Endothelial cell of umbilical vein (primary cell): ENCODE results near the gene AKAP6. TPM values are rescaled to one million over a fixed set of nuclear protein-coding genes. Genes with fewer than 3 reads are reported as not detected.

Source experiments
- BruUV-seq: library from RNA; stranded (reverse); fragments of 400-500 nt; replicated peaks from 2 replicates; lab custom pipeline; 2021; lab: Mats Ljungman, UMichigan
- CTCF ChIA-PET: fragments of 300-600, 350-600 bp; sonication (Branson Sonifier 250); formaldehyde crosslinking; loops from one replicate; lab custom pipeline; 2021; ENCODE audit warnings: antibody characterized with exemption, inconsistent platforms; lab: Charles Lee
- POLR2A ChIA-PET: fragments of 300-600, 350-600 bp; sonication (Branson Sonifier 250); formaldehyde crosslinking; loops from one replicate; lab custom pipeline; 2021; ENCODE audit warnings: antibody characterized with exemption, inconsistent platforms; lab: Charles Lee
- DNase-seq: peaks from one replicate; pipeline ENCODE4 v3.0.0-alpha.2; 2011; ENCODE audit warnings: low read depth, low spot score
- FAIRE-seq: peaks from 2 replicates; lab custom pipeline; 2011; peaks lifted over from hg19 to GRCh38; lab: Jason Lieb, UNC
- H2AFZ ChIP-seq: 2 replicates; pipeline ENCODE4 v1.6.0; 2012; ENCODE audit warnings: low read depth, low read length, control low read depth, inconsistent platforms
- H3K27ac ChIP-seq: 2 replicates; pipeline ENCODE4 v1.5.1; 2011; ENCODE audit warnings: low read depth, mild to moderate bottlenecking, control low read depth, low read length, moderate library complexity; ENCODE audit not compliant: insufficient read depth
- H3K27me3 ChIP-seq, 2 experiments: 2 replicates each; pipeline versions ENCODE4 v1.6.0 to v1.6.1; 2011; ENCODE audit warnings: low read length in 2 of 2, mixed read lengths in 1 of 2; ENCODE audit not compliant: control insufficient read depth in 2 of 2, insufficient read depth in 2 of 2
- H3K36me3 ChIP-seq, 2 experiments: 2 replicates in 1 of 2; 3 replicates in 1 of 2; pipeline ENCODE4 v1.5.1; 2011; ENCODE audit warnings: low read length in 2 of 2, mild to moderate bottlenecking in 1 of 2, moderate library complexity in 1 of 2; ENCODE audit not compliant: control insufficient read depth in 2 of 2, insufficient read depth in 2 of 2; ENCODE audit errors: extremely low read depth in 1 of 2
- H3K4me1 ChIP-seq: 3 replicates; pipeline ENCODE4 v1.5.1; 2011; ENCODE audit warnings: mild to moderate bottlenecking, low read length; ENCODE audit not compliant: control insufficient read depth, insufficient read depth; ENCODE audit errors: extremely low read depth
- H3K4me2 ChIP-seq: 2 replicates; pipeline ENCODE4 v1.6.1; 2011; ENCODE audit warnings: low read length, control low read depth, mixed read lengths; ENCODE audit not compliant: insufficient read depth
- H3K4me3 ChIP-seq, 3 experiments: fragments of 200-600 bp in 1 of 3; sonication (generic), shearing (Covaris generic) in 1 of 3; replicated peaks in 1 of 3; 2 replicates each; pipeline ENCODE4 v1.5.1; 2011 to 2016; ENCODE audit warnings: control low read depth in 3 of 3, low read length in 3 of 3, mild to moderate bottlenecking in 2 of 3, inconsistent platforms in 1 of 3, low read depth in 1 of 3, moderate library complexity in 1 of 3; ENCODE audit not compliant: insufficient read depth in 1 of 3
- H3K79me2 ChIP-seq: 2 replicates; pipeline ENCODE4 v1.6.0; 2012; ENCODE audit warnings: low read length, inconsistent platforms; ENCODE audit not compliant: control insufficient read depth, insufficient read depth
- H3K9ac ChIP-seq: replicated peaks from 2 replicates; pipeline ENCODE3; 2011; ENCODE audit warnings: low read length, control low read depth; ENCODE audit not compliant: insufficient read depth; ENCODE audit errors: extremely low read depth
- H3K9me1 ChIP-seq: replicated peaks from 3 replicates; pipeline ENCODE4 v1.6.0; 2011; ENCODE audit warnings: mild to moderate bottlenecking, low read length; ENCODE audit not compliant: control insufficient read depth, insufficient read depth; ENCODE audit errors: extremely low read depth
- H3K9me3 ChIP-seq: replicated peaks from 2 replicates; pipeline ENCODE4 v1.5.1; 2012; ENCODE audit warnings: low read length, inconsistent platforms; ENCODE audit not compliant: control insufficient read depth, insufficient read depth
- H4K20me1 ChIP-seq: replicated peaks from 2 replicates; pipeline ENCODE3; 2011; ENCODE audit warnings: mild to moderate bottlenecking, low read length; ENCODE audit not compliant: control insufficient read depth, insufficient read depth; ENCODE audit errors: extremely low read depth
- EZH2 ChIP-seq: IDR thresholded peaks from 2 replicates; pipeline ENCODE4 v1.6.1; 2012; ENCODE audit warnings: borderline replicate concordance, low read depth, mild to moderate bottlenecking, moderate library complexity, low read length, inconsistent platforms; ENCODE audit not compliant: severe bottlenecking
- FOS ChIP-seq: IDR thresholded peaks from 2 replicates; pipeline ENCODE4 v1.6.1; 2011; ENCODE audit warnings: mild to moderate bottlenecking, low read length, moderate library complexity, borderline replicate concordance; ENCODE audit not compliant: insufficient read depth
- GATA2 ChIP-seq: IDR thresholded peaks from 2 replicates; pipeline ENCODE4 v1.7.0; 2011; ENCODE audit warnings: low read depth, mild to moderate bottlenecking, moderate library complexity, mixed read lengths, low read length; ENCODE audit not compliant: insufficient read length, insufficient read depth
- JUN ChIP-seq: IDR thresholded peaks from 2 replicates; pipeline ENCODE4 v1.6.1; 2011; ENCODE audit warnings: borderline replicate concordance, low read depth; ENCODE audit not compliant: insufficient read length, insufficient read depth
- MYC ChIP-seq: IDR thresholded peaks from one replicate; pipeline ENCODE4 v1.6.1; 2011; ENCODE audit warnings: mild to moderate bottlenecking, low read depth, low read length
- POLR2A ChIP-seq: IDR thresholded peaks from 2 replicates; pipeline ENCODE4 v1.6.1; 2012; ENCODE audit warnings: low read depth, mild to moderate bottlenecking, control low read depth, low read length
- POLR2AphosphoS5 ChIP-seq: IDR thresholded peaks from 2 replicates; pipeline ENCODE4 v1.6.1; 2012; ENCODE audit warnings: low read depth, mild to moderate bottlenecking, control low read depth, low read length, moderate library complexity; ENCODE audit not compliant: insufficient read depth
- dilution Hi-C: fragments of 300-500 bp; cut with MboI; formaldehyde crosslinking; loops from one replicate; pipeline ENCODE4 v1.15.0; 2019; ENCODE audit warnings: low sequenced_read_pairs; ENCODE audit not compliant: extremely low pct_ligation_motif_present
- intact Hi-C: fragments of 100-400 bp; cut with micrococcal nuclease; formaldehyde crosslinking; loops from one replicate; pipeline ENCODE4 v1.10.0; 2022
- polyA plus RNA-seq, 4 experiments: library from polyadenylated mRNA; depleted of rRNA in 3 of 4; stranded (reverse) in 3 of 4; unstranded in 1 of 4; fragments of >200 nt; gene quantifications; 2 replicates each; pipeline versions ENCODE4 v1.2.1 to v1.2.3, GENCODE V29; 2011 to 2012; ENCODE audit warnings: missing spikeins in 1 of 4
- total RNA-seq: library from RNA; stranded (reverse); gene quantifications from 2 replicates; pipeline ENCODE4 v1.2.3, GENCODE V29; 2021
- TF ChIP-seq, protein P1 (sequence below), 2 donors: IDR thresholded peaks; 1 replicate in 1 of 2; 2 replicates in 1 of 2; pipeline ENCODE4 v1.5.1; 2011; ENCODE audit warnings: low read length in 2 of 2, mild to moderate bottlenecking in 2 of 2, moderate library complexity in 2 of 2, control low read depth in 1 of 2, inconsistent platforms in 1 of 2, low read depth in 1 of 2; ENCODE audit not compliant: insufficient read depth in 1 of 2; ENCODE audit errors: extremely low read depth in 1 of 2
- TF ChIP-seq, protein P2 (sequence below): IDR thresholded peaks from 2 replicates; pipeline ENCODE4 v1.6.1; 2011; ENCODE audit not compliant: insufficient read depth, insufficient read length

The AKAP6 gene
- total and polyA plus RNA-seq, 2 donors (not counting 3 experiments of a cell fraction or from before 2014, with no cell fraction given), result 0.03 to 0.49 TPM

DNA sequence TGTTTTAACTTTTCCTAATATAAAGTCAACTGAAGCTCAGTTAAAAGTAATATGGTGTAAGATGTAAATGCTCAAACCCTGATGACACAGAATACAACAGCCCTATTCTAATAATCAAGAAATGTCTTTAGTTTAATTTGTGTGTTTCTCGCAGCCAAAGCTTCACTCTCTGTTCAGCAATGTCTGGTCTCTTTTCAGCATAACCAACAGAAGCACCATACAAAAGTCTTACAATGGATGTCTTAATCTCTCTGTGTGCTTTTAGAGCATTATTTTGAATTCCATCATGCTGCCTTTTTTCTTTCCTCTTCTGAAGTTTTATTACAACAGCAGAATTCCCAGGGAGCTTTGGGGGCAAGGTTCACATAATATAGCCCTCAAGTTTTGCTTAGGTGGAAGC, 399.4 kb downstream of the AKAP6 start:
- intact Hi-C loops, result no loop called here

More for the DNA sequence above, 399.4 kb downstream of the AKAP6 start:
- no peaks in the 10 kb centered on the region for H3K36me3 ChIP-seq
- TF ChIP-seq MYC (no peak), POLR2A (no peak), EZH2 (no peak), JUN (no peak), FOS (no peak), GATA2 (no peak), POLR2AphosphoS5 (no peak)
- TF ChIP-seq, protein P1, sequence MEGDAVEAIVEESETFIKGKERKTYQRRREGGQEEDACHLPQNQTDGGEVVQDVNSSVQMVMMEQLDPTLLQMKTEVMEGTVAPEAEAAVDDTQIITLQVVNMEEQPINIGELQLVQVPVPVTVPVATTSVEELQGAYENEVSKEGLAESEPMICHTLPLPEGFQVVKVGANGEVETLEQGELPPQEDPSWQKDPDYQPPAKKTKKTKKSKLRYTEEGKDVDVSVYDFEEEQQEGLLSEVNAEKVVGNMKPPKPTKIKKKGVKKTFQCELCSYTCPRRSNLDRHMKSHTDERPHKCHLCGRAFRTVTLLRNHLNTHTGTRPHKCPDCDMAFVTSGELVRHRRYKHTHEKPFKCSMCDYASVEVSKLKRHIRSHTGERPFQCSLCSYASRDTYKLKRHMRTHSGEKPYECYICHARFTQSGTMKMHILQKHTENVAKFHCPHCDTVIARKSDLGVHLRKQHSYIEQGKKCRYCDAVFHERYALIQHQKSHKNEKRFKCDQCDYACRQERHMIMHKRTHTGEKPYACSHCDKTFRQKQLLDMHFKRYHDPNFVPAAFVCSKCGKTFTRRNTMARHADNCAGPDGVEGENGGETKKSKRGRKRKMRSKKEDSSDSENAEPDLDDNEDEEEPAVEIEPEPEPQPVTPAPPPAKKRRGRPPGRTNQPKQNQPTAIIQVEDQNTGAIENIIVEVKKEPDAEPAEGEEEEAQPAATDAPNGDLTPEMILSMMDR (IDR thresholded peaks at IDR 0.05; ENCODE audit: extremely low read depth in 1 of 2, insufficient read depth in 1 of 2, low read depth in 1 of 2, low read length in 2 of 2), result no peak
- TF ChIP-seq, protein P2, sequence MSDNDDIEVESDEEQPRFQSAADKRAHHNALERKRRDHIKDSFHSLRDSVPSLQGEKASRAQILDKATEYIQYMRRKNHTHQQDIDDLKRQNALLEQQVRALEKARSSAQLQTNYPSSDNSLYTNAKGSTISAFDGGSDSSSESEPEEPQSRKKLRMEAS, result no peak
- H3K4me2 ChIP-seq, result no peak overlapping the region
- no peak overlapping the region for H3K27ac ChIP-seq
- H4K20me1 ChIP-seq, result no peaks in the 10 kb centered on the region
- no TSS peak for BruUV-seq
- FAIRE-seq, result no peak
- no peak overlapping the region for H3K4me3 ChIP-seq
- dilution Hi-C loops, result no loop called here
- DNase-seq, result no peak
- no peaks in the 10 kb centered on the region for H3K4me1 ChIP-seq
- no peaks in the 10 kb centered on the region for H3K79me2 ChIP-seq
- ChIA-PET CTCF (no interaction called here), POLR2A (no interaction called here)
- no peak overlapping the region for H3K9ac ChIP-seq
- H3K9me1 ChIP-seq, result no peaks in the 10 kb centered on the region
- no peaks in the 10 kb centered on the region for H3K27me3 ChIP-seq
- no peak overlapping the region for H2AFZ ChIP-seq
- no peaks in the 10 kb centered on the region for H3K9me3 ChIP-seq
